Astrocyte (in vitro differentiated cells and primary cell): Measurements from ENCODE around the gene ATP1A2. TPM values are rescaled to one million over a fixed set of nuclear protein-coding genes. Genes with fewer than 3 reads are reported as not detected.

Experiments
- DNase-seq: peaks from one replicate; pipeline ENCODE4 v3.0.0-alpha.2; 2010; ENCODE audit warnings: low read depth
- FAIRE-seq: peaks from 2 replicates; lab custom pipeline; 2011; peaks lifted over from hg19 to GRCh38; lab: Jason Lieb, UNC
- H2AFZ ChIP-seq: 2 replicates; pipeline ENCODE4 v1.6.0; 2012; ENCODE audit warnings: low read depth, low read length, inconsistent platforms
- H3K27ac ChIP-seq: 2 replicates; pipeline ENCODE4 v1.5.1; 2011; ENCODE audit warnings: low read depth, low read length, inconsistent platforms
- H3K27me3 ChIP-seq: 2 replicates; pipeline ENCODE4 v1.6.0; 2011; ENCODE audit warnings: low read length, inconsistent platforms; ENCODE audit not compliant: insufficient read depth
- H3K36me3 ChIP-seq: 2 replicates; pipeline ENCODE4 v1.5.1; 2011; ENCODE audit warnings: low read length, inconsistent platforms; ENCODE audit not compliant: insufficient read depth
- H3K4me1 ChIP-seq: 2 replicates; pipeline ENCODE4 v1.5.1; 2011; ENCODE audit warnings: low read length, inconsistent platforms; ENCODE audit not compliant: insufficient read depth
- H3K4me2 ChIP-seq: 2 replicates; pipeline ENCODE4 v1.6.0; 2012; ENCODE audit warnings: low read length, inconsistent platforms
- H3K4me3 ChIP-seq: 2 replicates; pipeline ENCODE4 v1.5.1; 2011; ENCODE audit warnings: low read depth, mild to moderate bottlenecking, low read length, inconsistent platforms; ENCODE audit not compliant: insufficient read depth
- H3K79me2 ChIP-seq: 2 replicates; pipeline ENCODE4 v1.6.0; 2012; ENCODE audit warnings: mild to moderate bottlenecking, low read length, inconsistent platforms; ENCODE audit not compliant: insufficient read depth
- H3K9ac ChIP-seq: 2 replicates; pipeline ENCODE4 v1.6.0; 2012; ENCODE audit warnings: mild to moderate bottlenecking, low read length, inconsistent platforms
- H3K9me3 ChIP-seq: 2 replicates; pipeline ENCODE4 v1.5.1; 2012; ENCODE audit warnings: low read depth, mild to moderate bottlenecking, low read length, inconsistent platforms; ENCODE audit not compliant: insufficient read depth
- H4K20me1 ChIP-seq: 2 replicates; pipeline ENCODE4 v1.6.0; 2012; ENCODE audit warnings: low read length, inconsistent platforms; ENCODE audit not compliant: insufficient read depth
- H3K27ac Mint-ChIP-seq: one replicate; pipeline ENCODE4 v1.8.0; 2021; ENCODE audit warnings: mild to moderate bottlenecking, mixed read lengths; ENCODE audit not compliant: unreplicated experiment
- H3K27me3 Mint-ChIP-seq: one replicate; pipeline ENCODE4 v1.8.0; 2021; ENCODE audit warnings: low read depth, mixed read lengths; ENCODE audit not compliant: unreplicated experiment
- H3K36me3 Mint-ChIP-seq: one replicate; pipeline ENCODE4 v1.8.0; 2021; ENCODE audit warnings: low read depth, mixed read lengths; ENCODE audit not compliant: unreplicated experiment
- H3K4me1 Mint-ChIP-seq: one replicate; pipeline ENCODE4 v1.8.0; 2021; ENCODE audit warnings: low read depth, mixed read lengths; ENCODE audit not compliant: unreplicated experiment
- H3K4me3 Mint-ChIP-seq: one replicate; pipeline ENCODE4 v1.8.0; 2021; ENCODE audit warnings: mild to moderate bottlenecking, moderate library complexity, mixed read lengths; ENCODE audit not compliant: unreplicated experiment
- H3K9me3 Mint-ChIP-seq: one replicate; pipeline ENCODE4 v1.8.0; 2021; ENCODE audit warnings: mild to moderate bottlenecking, mixed read lengths; ENCODE audit not compliant: unreplicated experiment
- EZH2 ChIP-seq: IDR thresholded peaks from 2 replicates; pipeline ENCODE4 v1.6.1; 2012; ENCODE audit warnings: mild to moderate bottlenecking, low read length, inconsistent platforms; ENCODE audit not compliant: insufficient read depth
- total RNA-seq: library from RNA; stranded (reverse); gene quantifications from 2 replicates; pipeline ENCODE4 v1.2.1, GENCODE V29; 2021
- TF ChIP-seq, protein P1 (sequence below): IDR thresholded peaks from 2 replicates; pipeline ENCODE4 v1.5.1; 2011; ENCODE audit warnings: low read depth, mild to moderate bottlenecking, inconsistent platforms, low read length, moderate library complexity; ENCODE audit not compliant: insufficient read depth

The ATP1A2 gene
- total RNA-seq, 1 donor from 2014 or later, result 2.5 TPM

GRCh38 chr1:160095382-160096105, 20.0 kb upstream of the ATP1A2 start:
- Histone ChIP-seq H3K4me1 (peaks cover 9% of the 10 kb centered on the region), H3K9me3 (no peaks in the 10 kb centered on the region), H3K79me2 (no peaks in the 10 kb centered on the region), H3K27ac (no peak overlapping the region), H3K27me3 (no peaks in the 10 kb centered on the region), H3K4me2 (no peak overlapping the region), H3K36me3 (no peaks in the 10 kb centered on the region), H2AFZ (peak overlapping the region; percentile 9), H3K4me3 (no peak overlapping the region), H3K9ac (no peak overlapping the region), H4K20me1 (peaks cover 6% of the 10 kb centered on the region)
- H3K4me1 Mint-ChIP-seq, result peaks cover 6% of the 10 kb centered on the region
- H3K36me3 Mint-ChIP-seq, result peaks cover 2% of the 10 kb centered on the region
- no peak for FAIRE-seq
- no peak overlapping the region for H3K27ac Mint-ChIP-seq
- H3K9me3 Mint-ChIP-seq, result no peaks in the 10 kb centered on the region
- no peak for TF ChIP-seq EZH2
- no peaks in the 10 kb centered on the region for H3K27me3 Mint-ChIP-seq
- DNase-seq, result no peak
- no peak overlapping the region for H3K4me3 Mint-ChIP-seq

GRCh38 chr1:160096274-160097116, 19.1 kb upstream of the ATP1A2 start:
- no peak overlapping the region for H2AFZ ChIP-seq
- no peaks in the 10 kb centered on the region for H3K27me3 Mint-ChIP-seq
- peaks cover 15% of the 10 kb centered on the region for H3K4me1 ChIP-seq
- no peak overlapping the region for H3K4me3 ChIP-seq
- H3K9me3 ChIP-seq, result no peaks in the 10 kb centered on the region
- DNase-seq (no peak), FAIRE-seq (no peak)
- no peak for TF ChIP-seq EZH2
- TF ChIP-seq, protein P1, sequence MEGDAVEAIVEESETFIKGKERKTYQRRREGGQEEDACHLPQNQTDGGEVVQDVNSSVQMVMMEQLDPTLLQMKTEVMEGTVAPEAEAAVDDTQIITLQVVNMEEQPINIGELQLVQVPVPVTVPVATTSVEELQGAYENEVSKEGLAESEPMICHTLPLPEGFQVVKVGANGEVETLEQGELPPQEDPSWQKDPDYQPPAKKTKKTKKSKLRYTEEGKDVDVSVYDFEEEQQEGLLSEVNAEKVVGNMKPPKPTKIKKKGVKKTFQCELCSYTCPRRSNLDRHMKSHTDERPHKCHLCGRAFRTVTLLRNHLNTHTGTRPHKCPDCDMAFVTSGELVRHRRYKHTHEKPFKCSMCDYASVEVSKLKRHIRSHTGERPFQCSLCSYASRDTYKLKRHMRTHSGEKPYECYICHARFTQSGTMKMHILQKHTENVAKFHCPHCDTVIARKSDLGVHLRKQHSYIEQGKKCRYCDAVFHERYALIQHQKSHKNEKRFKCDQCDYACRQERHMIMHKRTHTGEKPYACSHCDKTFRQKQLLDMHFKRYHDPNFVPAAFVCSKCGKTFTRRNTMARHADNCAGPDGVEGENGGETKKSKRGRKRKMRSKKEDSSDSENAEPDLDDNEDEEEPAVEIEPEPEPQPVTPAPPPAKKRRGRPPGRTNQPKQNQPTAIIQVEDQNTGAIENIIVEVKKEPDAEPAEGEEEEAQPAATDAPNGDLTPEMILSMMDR, result no peak
- H3K9me3 Mint-ChIP-seq, result no peaks in the 10 kb centered on the region
- no peaks in the 10 kb centered on the region for H3K27me3 ChIP-seq
- H3K4me1 Mint-ChIP-seq, result peaks cover 10% of the 10 kb centered on the region
- peak overlapping the region; percentile 75 for H3K27ac Mint-ChIP-seq
- no peaks in the 10 kb centered on the region for H3K79me2 ChIP-seq
- no peak overlapping the region for H3K27ac ChIP-seq
- no peak overlapping the region for H3K9ac ChIP-seq
- no peak overlapping the region for H3K4me2 ChIP-seq
- no peaks in the 10 kb centered on the region for H3K36me3 Mint-ChIP-seq
- H4K20me1 ChIP-seq, result peaks cover 6% of the 10 kb centered on the region
- peak overlapping the region; percentile 87 for H3K4me3 Mint-ChIP-seq
- no peaks in the 10 kb centered on the region for H3K36me3 ChIP-seq

GRCh38 chr1:160097151-160097910, 18.2 kb upstream of the ATP1A2 start:
- peak overlapping the region; percentile 59 for H3K4me3 ChIP-seq
- H2AFZ ChIP-seq, result peak overlapping the region; percentile 76
- no peak for TF ChIP-seq EZH2
- TF ChIP-seq, protein P1, result no peak
- H3K36me3 ChIP-seq, result no peaks in the 10 kb centered on the region
- Mint-ChIP-seq H3K9me3 (no peaks in the 10 kb centered on the region), H3K4me3 (peak overlapping the region; percentile 87), H3K27me3 (no peaks in the 10 kb centered on the region), H3K4me1 (peaks cover 15% of the 10 kb centered on the region), H3K36me3 (no peaks in the 10 kb centered on the region), H3K27ac (peak overlapping the region; percentile 84)
- no peaks in the 10 kb centered on the region for H3K9me3 ChIP-seq
- DNase-seq, result no peak
- no peak overlapping the region for H3K27ac ChIP-seq
- H3K79me2 ChIP-seq, result no peaks in the 10 kb centered on the region
- no peaks in the 10 kb centered on the region for H3K27me3 ChIP-seq
- H3K4me1 ChIP-seq, result peaks cover 15% of the 10 kb centered on the region
- peak overlapping the region; percentile 89 for H3K4me2 ChIP-seq
- H3K9ac ChIP-seq, result no peak overlapping the region
- no peak for FAIRE-seq
- peaks cover 6% of the 10 kb centered on the region for H4K20me1 ChIP-seq
